ENCODE results near the gene SMG9.
"Not testable (repeated sequence)": the region's sequence is repeated elsewhere in the genome, so short reads cannot be mapped to it uniquely, and the experiment has no call there.

SMG9 gene

GRCh38 chr19:43690444-43690843 lies 64.3 kb downstream of the SMG9 start:
- no peak overlapping the region for H3K4me3 ChIP-seq (ENCODE audit: low read depth, low read length)
- no peak for TF ChIP-seq CTCF (IDR thresholded peaks at IDR 0.05; ENCODE audit: insufficient read depth, low read depth, low read length, missing control alignments)
- no peak for DNase-seq (ENCODE audit: low read depth)

- H3K4me3 ChIP-seq (ENCODE audit: low read depth, low read length), result no peak overlapping the region
- TF ChIP-seq CTCF (IDR thresholded peaks at IDR 0.05; ENCODE audit: insufficient read depth, low read depth, low read length, missing control alignments), result no peak
- DNase-seq (ENCODE audit: low read depth), result no peak
Observed at GRCh38 chr19:43688059-43688701, 66.6 kb downstream of the SMG9 start.

GRCh38 chr19:43687660-43687997 lies 67.1 kb downstream of the SMG9 start:
- H3K4me3 ChIP-seq (ENCODE audit: low read depth, low read length), result no peak overlapping the region
- no peak for TF ChIP-seq CTCF (IDR thresholded peaks at IDR 0.05; ENCODE audit: insufficient read depth, low read depth, low read length, missing control alignments)

GRCh38 chr19:43684326-43684725 lies 70.4 kb downstream of the SMG9 start:
- no peak for TF ChIP-seq CTCF (IDR thresholded peaks at IDR 0.05; ENCODE audit: insufficient read depth, low read depth, low read length, missing control alignments)
- H3K4me3 ChIP-seq (ENCODE audit: low read depth, low read length), result no peak overlapping the region
- no peak for DNase-seq (ENCODE audit: low read depth)

More at GRCh38 chr19:43687660-43687997, 67.1 kb downstream of the SMG9 start:
- no peak for DNase-seq (ENCODE audit: low read depth)

GRCh38 chr19:43683905-43684304 lies 70.9 kb downstream of the SMG9 start:
- no peak overlapping the region for H3K4me3 ChIP-seq (ENCODE audit: low read depth, low read length)
- TF ChIP-seq CTCF (IDR thresholded peaks at IDR 0.05; ENCODE audit: insufficient read depth, low read depth, low read length, missing control alignments), result no peak
- no peak for DNase-seq (ENCODE audit: low read depth)

GRCh38 chr19:43682824-43683661 lies 71.7 kb downstream of the SMG9 start:
- no peak for TF ChIP-seq CTCF (IDR thresholded peaks at IDR 0.05; ENCODE audit: insufficient read depth, low read depth, low read length, missing control alignments)
- H3K4me3 ChIP-seq (ENCODE audit: low read depth, low read length), result no peak overlapping the region
- DNase-seq (ENCODE audit: low read depth), result no peak

GRCh38 chr19:43682269-43682668 lies 72.5 kb downstream of the SMG9 start:
- not testable (repeated sequence) for H3K4me3 ChIP-seq (ENCODE audit: low read depth, low read length); DNase-seq (ENCODE audit: low read depth)

Measured in GM12865 (cell line).